GM21381 (cell line): ENCODE data around the gene VPS50.
"Not testable (repeated sequence)": the region's sequence is repeated elsewhere in the genome, so short reads cannot be mapped to it uniquely, and the experiment has no call there.

Experiments used
- ATAC-seq: cut with Tn5 transposase; IDR thresholded peaks from one replicate; pipeline ENCODE4 v1.9.1; 2021; ENCODE audit warnings: mild to moderate bottlenecking, moderate library complexity; ENCODE audit not compliant: unreplicated experiment

Gene VPS50

GRCh38 chr7:93239824-93240223 lies 7.7 kb downstream of the VPS50 start:
- ATAC-seq, result no peak

- no peak for ATAC-seq
Observed at GRCh38 chr7:93242106-93242505, 9.9 kb downstream of the VPS50 start.

GRCh38 chr7:93245525-93246432 lies 13.6 kb downstream of the VPS50 start:
- no peak for ATAC-seq

- ATAC-seq, result no peak
Observed at GRCh38 chr7:93249491-93250148, 17.5 kb downstream of the VPS50 start.

GRCh38 chr7:93258661-93259060 lies 26.5 kb downstream of the VPS50 start:
- no peak for ATAC-seq

GRCh38 chr7:93262535-93262934 lies 30.4 kb downstream of the VPS50 start:
- ATAC-seq, result no peak

GRCh38 chr7:93265220-93265619 lies 33.1 kb downstream of the VPS50 start:
- ATAC-seq, result no peak

GRCh38 chr7:93279541-93279940 lies 47.4 kb downstream of the VPS50 start:
- ATAC-seq, result no peak

- ATAC-seq, result no peak
Observed at GRCh38 chr7:93284908-93285307, 52.7 kb downstream of the VPS50 start.

- ATAC-seq, result no peak
Observed at GRCh38 chr7:93293229-93293628, 61.1 kb downstream of the VPS50 start.

- no peak for ATAC-seq
Observed at GRCh38 chr7:93298206-93298605, 66.0 kb downstream of the VPS50 start.

- no peak for ATAC-seq
Observed at GRCh38 chr7:93298671-93299070, 66.5 kb downstream of the VPS50 start.

GRCh38 chr7:93301736-93302135 lies 69.6 kb downstream of the VPS50 start:
- no peak for ATAC-seq

GRCh38 chr7:93307131-93307660 lies 75.0 kb downstream of the VPS50 start:
- no peak for ATAC-seq

GRCh38 chr7:93307943-93308342 lies 75.8 kb downstream of the VPS50 start:
- ATAC-seq, result no peak

GRCh38 chr7:93310346-93310745 lies 78.2 kb downstream of the VPS50 start:
- no peak for ATAC-seq

GRCh38 chr7:93314449-93314848 lies 82.3 kb downstream of the VPS50 start:
- no peak for ATAC-seq

- ATAC-seq, result no peak
Observed at GRCh38 chr7:93315896-93316295, 83.7 kb downstream of the VPS50 start.

GRCh38 chr7:93316730-93317129 lies 84.6 kb downstream of the VPS50 start:
- no peak for ATAC-seq

- ATAC-seq, result no peak
Observed at GRCh38 chr7:93320887-93321286, 88.7 kb downstream of the VPS50 start.

- ATAC-seq, result not testable (repeated sequence)
Observed at GRCh38 chr7:93326291-93326690, 94.1 kb downstream of the VPS50 start.
